ENCODE results near the gene CAAP1.

Gene CAAP1

GRCh38 chr9:26800322-26800721 is 92.3 kb downstream of the CAAP1 start:
- Histone ChIP-seq H3K79me2 (ENCODE audit: insufficient read depth, low read depth) (no peaks in the 10 kb centered on the region), H3K4me3 (IDR thresholded peaks at IDR 0.05; ENCODE audit: insufficient read depth, low read depth, low read length) (no peak overlapping the region), H3K4me2 (no peak overlapping the region), H2AFZ (ENCODE audit: low read depth) (no peak overlapping the region), H3K36me3 (ENCODE audit: insufficient read depth) (no peaks in the 10 kb centered on the region), H3K27me3 (ENCODE audit: insufficient read depth, low read depth) (no peaks in the 10 kb centered on the region), H3K27ac (no peak overlapping the region), H3K4me1 (ENCODE audit: low read depth, poor library complexity, severe bottlenecking) (no peaks in the 10 kb centered on the region), H4K20me1 (ENCODE audit: insufficient read depth) (no peaks in the 10 kb centered on the region), H3K9ac (no peak overlapping the region)
- TF ChIP-seq CTCF (conservative IDR thresholded peaks at IDR 0.05; ENCODE audit: low read depth, low read length) = no peak

GRCh38 chr9:26791274-26791673 is 101.3 kb downstream of the CAAP1 start:
- Histone ChIP-seq H3K36me3 (ENCODE audit: insufficient read depth) (no peaks in the 10 kb centered on the region), H3K79me2 (ENCODE audit: insufficient read depth, low read depth) (no peaks in the 10 kb centered on the region), H2AFZ (ENCODE audit: low read depth) (no peak overlapping the region), H4K20me1 (ENCODE audit: insufficient read depth) (no peaks in the 10 kb centered on the region), H3K27ac (no peak overlapping the region), H3K4me1 (ENCODE audit: low read depth, poor library complexity, severe bottlenecking) (no peaks in the 10 kb centered on the region), H3K4me3 (IDR thresholded peaks at IDR 0.05; ENCODE audit: insufficient read depth, low read depth, low read length) (no peak overlapping the region), H3K27me3 (ENCODE audit: insufficient read depth, low read depth) (no peaks in the 10 kb centered on the region), H3K9ac (no peak overlapping the region), H3K4me2 (no peak overlapping the region)
- TF ChIP-seq CTCF (conservative IDR thresholded peaks at IDR 0.05; ENCODE audit: low read depth, low read length) = no peak

Data from KMS-11 (cell line).